ENCODE measurements around the gene CRYBA2.
A peak's percentile ranks its signal among the peaks of the same experiment; 100 is the strongest.

CRYBA2 gene, protein sequence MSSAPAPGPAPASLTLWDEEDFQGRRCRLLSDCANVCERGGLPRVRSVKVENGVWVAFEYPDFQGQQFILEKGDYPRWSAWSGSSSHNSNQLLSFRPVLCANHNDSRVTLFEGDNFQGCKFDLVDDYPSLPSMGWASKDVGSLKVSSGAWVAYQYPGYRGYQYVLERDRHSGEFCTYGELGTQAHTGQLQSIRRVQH

DNA sequence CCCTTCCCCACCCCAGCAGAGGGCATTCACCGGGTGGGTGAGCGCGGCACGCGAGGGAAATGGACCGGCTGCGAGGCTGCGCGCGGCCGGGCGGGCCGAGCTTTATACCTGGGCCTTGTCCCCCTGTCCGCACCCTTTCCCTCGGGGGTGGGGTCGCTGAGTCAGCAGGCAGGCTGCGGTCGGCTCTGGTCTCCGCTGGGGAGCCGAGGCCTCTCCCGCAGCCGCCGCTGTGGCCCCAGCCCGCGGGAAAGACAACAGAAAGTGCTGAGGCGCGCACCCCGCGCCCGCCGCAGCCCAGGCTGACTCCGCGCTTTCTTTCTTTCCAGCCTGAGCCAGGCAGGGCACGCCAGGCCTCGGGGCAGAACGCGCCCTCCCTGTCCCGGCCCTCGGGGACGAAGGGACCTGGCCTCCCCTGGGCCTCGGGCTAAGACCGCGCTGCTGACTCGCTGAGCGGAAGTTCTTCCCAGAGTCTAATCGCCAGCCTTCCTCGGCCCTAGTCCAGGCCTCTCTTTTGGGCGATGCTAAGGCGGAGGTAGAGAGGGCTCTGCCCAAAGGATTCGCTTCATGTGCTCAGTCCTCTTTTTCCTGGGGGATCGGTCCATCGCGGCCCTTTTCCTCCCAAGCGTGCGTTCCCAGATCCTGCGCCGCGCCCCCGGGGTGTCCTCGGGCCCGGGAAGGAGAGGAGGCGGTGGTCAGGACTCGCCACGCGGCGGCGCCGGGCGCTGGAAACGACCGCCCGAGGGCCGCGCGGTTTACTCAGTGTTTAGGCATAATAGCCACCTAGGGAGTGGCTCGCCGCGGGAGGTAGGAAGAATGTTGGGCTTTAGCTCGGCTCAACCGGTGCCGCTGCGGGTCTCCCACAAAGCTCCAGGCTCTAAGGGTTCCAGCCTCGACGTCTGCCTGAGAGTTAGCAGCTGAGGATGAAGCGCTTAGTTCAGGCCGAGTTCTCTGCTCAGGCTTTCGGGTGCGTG is at the start of gene CRYBA2:
CRYBA2 (minus strand) TSS at position 78 of the 971 bp plus-strand sequence. CDS start 246 bp downstream, outside the sequence.
- no peak for DNase-seq

DNA sequence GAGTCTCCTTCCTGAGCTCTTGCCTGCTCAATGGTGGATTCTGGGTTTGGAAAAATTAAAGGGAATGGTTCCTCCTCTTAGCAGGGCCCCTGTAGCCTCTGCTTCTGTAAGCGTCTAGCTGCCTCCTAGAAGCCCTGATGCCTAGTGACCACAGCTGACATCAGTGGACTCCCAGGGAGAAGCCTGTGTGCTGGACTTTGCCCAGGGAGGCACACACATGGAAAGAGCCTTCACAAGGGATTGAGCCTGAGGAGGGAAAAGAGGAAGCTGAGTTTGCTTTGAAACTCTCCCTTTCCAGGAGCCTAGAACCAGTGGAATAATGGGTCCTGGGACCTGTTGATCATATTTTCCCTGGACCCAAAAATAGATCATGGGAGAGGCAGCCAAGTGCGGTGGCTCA is 49.5 kb upstream of the CRYBA2 start:
- no peak for DNase-seq

DNA sequence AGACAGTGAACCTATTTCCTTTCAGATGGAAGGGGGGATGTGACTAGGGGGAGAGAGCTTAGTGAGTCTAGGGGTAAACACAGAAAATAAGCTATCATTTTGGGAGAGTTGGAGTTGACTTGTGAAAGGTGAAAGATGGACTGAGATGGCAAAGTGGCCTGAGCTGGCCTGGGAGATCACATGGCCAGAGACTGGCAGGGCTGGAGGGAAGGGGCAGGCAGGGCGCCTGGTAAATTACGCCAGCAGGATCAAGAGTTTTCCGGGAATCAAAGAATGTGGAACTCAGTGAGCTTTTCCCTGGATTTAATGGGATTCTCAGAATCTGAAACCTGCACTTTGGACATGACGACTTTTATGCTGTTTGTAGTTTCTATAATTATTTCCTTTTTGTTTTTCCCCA is 48.9 kb upstream of the CRYBA2 start:
- no peak for DNase-seq

DNA sequence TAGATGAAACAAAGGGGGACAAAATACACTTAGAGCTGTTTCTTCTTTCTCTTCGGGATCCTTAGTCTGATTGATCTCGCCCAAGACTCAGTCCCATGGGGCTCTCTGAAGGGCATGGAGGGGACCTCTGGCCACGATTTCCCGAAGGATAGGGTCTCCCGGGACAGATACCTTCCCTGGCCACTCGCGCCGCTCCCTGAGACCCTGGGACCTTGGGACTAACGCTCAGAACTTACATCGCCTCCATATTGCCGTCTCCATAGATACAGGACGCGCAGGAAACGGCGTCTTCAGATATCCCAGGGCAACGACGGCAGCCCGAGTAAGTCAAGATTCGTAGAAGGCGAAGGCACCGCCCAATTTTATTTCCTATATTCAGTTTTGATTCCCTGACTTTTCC is 48.0 kb upstream of the CRYBA2 start, which contains the start of gene CFAP65:
CFAP65 (minus strand) TSS at position 265 of the 400 bp plus-strand sequence. CDS start 2,468 bp downstream, outside the sequence.
- DNase-seq, result no peak

DNA sequence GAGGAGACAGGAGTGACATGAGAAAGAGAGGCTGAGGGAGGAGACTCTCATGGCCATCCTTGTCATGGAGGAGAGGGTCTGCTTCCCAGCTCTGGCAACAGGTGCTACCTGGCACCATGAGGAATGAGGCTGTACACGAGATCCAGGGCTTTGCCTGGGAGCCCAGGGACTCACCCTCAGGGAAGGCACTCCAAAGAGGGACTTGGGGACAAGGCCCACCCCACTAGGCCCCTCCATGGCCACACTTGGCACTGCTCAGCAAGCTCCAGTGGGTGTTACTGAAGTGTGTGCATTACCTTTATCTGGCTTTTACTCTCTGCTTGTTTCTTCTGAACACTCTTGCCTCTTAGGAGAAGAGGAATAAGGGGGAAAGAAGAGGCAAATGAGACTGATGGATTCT is 45.4 kb upstream of the CRYBA2 start:
- no peak for DNase-seq

DNA sequence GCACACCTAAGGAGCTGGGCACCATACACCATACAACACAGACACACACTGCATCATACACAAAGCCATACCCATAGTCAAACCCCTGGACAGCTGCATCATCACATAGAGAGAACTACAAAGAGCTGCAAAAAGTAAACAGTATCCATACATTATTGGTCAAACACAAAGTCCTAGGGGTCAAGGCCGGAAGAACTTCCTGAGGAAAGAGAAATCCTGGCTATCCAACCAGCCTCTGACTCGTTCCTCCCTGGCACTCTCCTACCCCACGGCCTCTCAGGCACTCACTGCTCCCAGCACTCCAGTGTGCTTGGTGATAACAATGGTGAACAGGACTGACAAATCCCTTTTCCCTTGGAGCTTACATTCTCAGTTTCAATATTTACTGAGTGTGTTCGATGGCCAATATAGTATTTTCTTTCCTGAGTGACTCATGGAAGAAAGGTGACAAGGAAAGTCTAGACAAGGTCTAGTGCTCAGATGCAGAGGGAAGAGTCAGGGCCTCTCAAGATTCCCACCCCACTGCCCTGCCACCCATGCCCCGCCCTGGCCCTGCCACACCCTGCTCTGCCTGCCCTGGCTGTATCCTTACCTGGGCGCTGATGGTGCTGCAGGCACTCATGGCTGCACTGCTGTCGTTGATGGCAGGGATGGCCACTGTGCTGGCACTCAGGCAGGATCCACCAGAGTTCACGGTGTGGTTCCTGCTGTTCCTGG is 44.7 kb upstream of the CRYBA2 start:
- peak; percentile 4 for DNase-seq

DNA sequence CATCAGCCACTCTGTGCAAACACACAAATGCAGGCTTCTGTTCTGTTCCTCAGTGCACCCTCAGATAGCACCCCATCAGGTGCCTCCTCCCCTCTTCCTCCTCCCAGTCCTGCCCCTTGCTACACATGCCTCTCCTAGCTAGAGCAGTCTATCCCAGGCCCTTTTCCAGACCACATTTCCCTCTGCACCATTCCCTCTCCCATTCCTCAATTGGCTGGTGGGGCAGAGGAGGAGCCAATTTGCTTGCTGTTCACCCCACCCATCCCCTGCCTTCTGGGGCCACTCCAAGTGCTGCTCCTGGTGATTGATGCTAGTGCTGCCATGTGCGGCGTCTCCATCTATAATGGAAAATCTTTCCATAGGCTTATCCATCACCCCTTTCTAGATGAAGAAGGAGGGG is 42.7 kb upstream of the CRYBA2 start:
- no peak for DNase-seq

DNA sequence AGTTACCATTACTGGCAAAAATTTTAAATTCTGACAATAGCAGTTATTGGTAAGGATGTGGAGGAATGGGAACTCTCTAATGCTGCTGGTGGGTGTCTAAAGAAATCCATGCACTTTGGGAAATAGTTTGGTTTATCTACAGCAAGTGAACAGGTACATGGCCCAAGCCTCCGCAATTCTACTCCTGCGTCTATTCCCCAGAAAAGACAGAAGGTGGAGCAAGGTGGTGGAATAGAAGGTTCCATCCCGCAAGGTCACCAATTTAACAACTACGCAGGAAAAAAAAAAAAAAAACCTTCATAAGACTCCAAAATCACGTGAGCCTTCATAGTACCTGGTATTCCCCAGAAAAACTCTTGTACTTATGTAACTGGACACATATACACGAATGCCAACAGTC is 41.6 kb upstream of the CRYBA2 start:
- DNase-seq, result no peak

DNA sequence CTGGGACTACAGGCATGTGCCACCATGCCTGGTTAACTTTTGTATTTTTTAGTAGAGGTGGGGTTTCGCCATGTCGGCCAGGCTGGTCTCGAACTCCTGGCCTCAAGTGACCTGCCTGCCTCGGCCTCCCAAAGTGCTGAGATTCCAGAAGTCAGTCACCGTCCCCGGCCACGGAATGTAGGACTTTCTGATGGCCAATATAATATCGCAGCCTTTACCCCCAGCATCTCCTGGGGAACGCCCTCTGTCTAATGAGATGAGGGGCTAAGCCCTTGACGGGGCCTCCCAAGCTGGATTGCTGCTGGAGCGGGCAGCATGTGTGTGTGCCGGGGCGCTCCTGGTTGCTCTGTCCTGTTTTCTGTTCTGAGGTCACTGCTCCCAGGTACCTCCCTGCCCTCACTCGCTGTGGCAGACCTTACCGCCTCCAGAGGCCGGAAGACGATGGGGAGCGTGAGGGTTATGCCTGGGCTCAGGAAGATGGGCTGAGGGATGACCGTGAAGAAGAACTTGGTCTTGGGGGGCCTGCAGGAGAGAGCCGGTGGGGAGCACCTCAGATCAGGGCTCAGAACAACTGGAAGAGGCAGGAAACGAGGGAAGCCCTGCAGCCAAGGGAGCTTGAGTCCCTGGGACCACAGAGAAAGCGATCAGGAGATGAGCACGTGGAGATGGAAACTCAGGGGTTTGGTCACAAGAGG is 39.0 kb upstream of the CRYBA2 start:
- DNase-seq, result no peak

DNA sequence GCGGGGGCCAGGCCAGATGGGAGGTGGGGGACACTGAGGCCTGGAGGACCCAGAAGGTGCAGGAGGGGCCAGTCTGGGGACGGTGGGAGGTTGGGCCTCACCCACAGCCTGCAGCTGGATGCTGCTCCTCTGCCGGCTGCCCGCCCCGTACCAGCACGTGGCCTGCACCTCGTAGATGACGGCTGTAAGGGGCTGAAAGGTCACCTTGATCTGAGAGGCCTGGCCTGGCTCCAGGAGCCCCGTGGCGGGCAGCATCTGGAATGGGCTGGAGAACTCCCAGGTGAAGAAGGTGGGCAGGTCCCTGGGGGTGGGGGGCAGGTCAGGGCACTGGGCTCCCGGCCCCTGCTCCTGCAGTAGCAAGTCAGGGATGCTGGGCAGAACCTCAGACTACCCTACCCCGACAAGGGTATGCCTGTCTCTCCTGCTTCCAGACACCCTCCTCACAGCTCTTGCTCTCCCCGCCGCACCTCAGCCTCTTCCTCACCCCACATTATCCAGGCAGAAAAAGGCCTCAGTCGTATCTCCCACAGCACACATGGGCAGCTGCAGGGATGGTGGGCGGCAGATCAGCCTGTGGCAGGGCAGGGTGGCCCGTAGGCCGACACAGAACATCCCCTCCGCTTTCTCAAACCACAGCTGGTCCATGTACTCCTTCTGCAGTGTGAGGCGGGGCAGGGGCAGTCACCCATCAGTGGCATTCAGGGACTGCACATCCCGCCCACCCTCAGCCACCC is 38.0 kb upstream of the CRYBA2 start:
- no peak for DNase-seq

DNA sequence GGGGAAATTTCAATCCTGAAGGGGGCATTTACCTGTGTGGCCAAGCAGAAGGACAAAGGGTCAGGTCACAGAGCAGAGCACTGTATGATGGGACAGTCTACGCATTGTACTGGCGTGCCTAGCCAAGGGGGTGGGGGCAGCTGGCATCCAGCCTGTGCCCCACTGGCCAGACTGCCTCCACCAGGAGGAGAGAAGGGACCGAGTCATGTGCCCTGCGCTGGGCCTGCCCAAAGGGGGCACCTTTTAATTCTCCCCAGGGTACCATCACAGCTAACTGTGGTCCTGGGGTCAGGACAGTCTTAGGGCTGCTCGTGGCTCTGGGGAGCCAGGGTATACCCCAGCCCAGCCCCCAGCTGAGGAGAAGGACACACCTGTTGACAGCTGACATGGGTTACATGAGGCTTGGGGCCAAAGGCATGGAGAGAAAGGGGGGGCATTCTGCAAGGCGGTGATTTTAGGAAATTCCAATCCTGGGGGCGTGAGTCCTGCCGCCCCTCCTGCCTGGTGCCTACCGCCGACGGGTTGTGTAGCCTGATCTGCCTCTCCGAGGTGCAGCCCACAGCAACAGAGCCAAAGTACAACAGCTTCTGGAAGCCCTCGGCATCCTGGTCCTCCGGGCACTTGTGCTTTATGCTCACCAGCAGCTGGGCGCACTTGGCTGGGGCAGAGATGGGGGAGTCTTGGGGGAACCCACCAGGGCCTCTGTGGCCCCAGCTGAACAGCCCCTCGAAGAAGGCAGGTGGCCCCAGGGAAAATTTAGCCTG is 37.1 kb upstream of the CRYBA2 start:
- no peak for DNase-seq

DNA sequence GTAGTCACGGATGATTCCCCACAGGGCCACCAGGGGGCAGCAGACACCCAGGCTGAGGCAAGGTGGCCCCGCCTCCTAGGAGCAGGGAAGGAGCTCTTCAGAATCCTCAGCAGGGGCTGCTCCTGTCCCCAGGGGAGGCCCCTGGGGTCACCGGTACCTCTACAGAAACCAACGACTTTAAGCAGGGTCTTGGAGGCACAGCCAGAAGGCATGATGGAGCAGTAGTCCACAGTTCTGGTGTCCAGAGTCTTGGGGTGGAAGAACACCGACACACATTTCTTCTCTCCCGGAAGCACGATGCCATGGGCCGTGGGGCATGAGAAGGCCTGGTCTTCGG is 36.6 kb upstream of the CRYBA2 start:
- DNase-seq, result peak; percentile 79

DNA sequence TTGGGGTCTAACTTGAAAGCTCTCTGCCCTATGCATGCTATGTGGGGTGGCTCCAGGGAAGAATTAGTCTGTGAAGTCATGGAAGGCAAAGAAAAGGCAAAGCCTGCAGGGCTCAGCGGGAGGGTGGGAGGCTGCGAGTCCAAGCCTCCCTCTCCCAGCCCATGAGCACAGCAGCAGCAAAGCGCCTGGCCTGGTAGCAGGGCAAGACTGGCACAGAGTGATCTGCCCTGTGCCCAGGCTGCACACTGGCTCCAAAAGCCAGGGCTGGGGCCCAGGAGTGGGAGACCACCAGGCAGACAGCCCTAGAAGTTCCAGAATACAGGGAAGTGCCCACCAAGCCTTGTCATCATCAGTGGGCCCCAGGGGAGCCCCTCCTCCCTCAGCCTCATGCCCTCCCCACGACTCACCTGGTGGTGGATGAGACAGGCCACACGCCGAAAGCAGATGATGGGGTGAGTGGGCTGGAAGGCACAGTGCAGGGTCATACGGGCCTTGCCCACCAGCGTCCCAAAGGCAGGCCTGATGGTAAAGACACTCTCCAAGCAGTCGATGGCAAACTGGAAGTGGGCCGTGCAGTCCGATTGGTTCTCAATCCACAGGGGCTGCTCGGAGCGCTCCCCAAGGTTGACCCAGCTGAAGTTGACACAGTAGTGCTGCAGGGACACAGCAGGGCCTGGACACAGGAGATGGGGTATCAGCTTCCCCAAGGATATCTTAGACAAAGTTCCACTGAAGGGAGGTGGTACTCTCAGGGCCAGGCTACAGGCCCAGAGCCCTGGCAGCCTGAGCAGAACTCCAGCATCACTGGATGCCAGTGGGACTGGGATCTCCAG is 36.0 kb upstream of the CRYBA2 start:
- DNase-seq, result no peak

DNA sequence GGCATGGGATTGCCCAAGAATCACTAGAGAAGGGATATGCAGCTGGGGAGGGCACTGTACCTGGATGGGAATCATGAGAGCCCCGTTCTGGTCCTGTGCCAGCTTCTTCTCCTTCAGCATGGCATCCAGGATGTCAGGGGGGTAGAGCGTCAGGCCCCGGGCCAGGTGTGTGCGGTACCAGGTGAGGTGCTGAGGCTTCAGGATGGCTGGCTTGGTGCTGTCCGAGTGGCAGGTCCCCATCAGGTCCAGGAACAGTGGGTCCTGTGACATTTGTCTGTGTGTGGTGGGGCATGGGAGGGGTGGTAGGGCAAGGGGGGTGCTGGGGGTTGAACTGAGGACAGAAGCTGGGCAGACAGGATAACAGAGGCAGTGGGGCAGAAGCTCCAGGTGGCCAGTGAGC is 34.9 kb upstream of the CRYBA2 start:
- DNase-seq, result no peak

DNA sequence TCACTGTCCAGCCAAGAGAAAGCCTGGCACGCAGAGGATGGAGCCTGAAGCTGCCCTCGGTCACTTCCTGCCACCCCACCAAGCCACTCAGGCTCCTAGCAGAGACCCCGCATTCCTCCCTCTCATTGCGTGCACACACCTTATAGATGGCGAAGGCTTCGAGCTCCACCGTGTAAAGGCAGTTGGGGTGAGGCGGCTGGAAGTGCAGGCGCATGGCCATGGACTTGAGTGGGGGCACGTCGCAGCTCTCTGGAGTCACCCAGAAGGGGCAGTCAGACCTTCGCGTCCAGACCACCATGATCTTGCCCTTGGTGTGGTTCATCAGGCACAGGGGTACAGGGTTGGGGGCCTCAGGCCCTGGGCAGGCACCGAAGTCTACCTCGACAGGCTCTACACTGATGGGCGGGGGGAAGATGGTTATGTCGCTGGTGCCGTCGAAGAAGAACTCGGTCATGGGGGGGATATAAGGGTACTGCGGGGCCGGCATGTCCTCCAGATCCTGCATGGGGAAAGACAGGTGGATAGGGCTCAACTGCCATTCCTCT is 34.4 kb upstream of the CRYBA2 start:
- DNase-seq, result no peak

DNA sequence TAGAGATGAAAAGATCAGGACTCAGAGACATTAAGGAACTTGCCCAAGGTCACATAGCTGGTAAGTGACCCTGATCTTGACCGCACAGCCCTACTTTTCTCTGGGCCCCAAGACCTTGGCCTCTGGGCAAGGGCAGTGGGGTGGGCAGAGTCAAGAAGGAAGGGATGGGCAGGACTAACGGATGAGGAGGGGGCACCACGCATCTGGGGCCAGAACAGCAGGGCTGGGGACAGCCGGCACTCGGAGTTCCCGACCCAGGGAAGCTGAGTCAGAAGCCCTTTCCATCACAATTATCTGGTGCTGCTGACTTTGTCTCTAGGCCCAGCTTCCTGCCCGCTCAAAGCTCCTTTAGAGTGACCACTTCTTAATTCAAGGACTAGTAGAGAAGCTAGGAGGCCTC is 33.7 kb upstream of the CRYBA2 start:
- no peak for DNase-seq

DNA sequence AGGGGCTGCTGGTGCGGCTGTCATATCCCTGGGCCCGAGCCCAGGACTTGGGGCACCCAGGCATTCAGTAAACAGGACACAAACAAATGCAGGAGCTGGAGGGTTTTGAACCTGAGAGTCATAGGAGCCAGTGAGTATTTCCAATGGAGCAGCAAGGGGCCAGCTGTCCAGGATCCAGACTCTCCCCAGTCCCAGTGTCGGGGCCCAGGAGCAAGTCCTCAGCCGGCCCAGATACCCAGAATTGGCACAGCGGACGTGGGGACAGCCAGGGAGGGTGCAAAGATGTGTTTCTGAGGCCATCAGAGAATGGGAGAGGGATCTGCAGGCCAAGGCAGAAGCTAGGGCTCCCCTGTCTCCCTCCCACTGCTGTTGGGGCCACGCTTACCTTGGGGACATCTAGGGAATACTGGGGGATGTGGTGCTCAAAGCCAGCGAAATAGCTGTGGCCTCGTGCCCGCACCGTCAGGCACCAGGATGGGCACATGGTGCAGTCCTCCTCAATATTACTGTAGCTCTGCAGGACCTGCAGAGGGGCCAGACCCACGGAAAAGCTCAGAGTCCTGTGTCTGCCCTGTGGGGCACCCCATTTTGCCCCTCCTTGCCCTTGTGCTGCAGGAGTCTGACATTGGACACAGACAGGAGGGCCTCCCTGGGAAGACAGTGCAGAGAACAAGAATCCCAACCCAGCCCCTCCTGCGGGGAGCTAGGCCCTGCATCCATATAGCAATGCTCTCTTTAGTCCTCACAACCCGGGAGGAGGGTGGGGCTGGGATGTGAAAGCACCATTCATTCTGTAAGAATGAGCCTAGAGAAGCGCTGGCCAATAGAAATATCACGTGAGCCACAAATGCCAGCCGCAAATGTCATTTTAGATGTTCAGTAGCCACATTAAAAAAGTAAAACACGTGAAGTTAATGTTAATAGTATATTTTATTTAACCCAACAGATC is 32.7 kb upstream of the CRYBA2 start:
- no peak for DNase-seq

DNA sequence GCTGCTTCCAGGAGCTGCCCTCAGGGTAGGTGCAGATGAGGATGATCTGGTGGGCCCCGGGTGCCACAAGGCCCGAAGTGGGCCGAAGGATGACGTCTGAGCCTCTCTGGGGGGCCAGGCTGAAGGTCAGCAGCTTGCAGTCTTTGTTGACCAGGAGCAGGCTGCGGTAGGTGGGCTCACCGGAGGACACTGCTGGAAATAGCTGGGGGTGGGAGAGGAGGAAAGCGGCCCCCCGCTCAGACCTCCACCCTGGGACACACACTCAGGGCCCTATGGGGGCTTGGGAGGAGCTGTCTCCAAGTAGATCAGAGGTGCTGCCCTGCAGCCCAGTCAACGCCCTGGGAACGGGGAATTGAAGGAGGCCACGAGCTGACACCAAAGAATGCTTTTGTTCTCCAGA is 30.8 kb upstream of the CRYBA2 start:
- no peak for DNase-seq

DNA sequence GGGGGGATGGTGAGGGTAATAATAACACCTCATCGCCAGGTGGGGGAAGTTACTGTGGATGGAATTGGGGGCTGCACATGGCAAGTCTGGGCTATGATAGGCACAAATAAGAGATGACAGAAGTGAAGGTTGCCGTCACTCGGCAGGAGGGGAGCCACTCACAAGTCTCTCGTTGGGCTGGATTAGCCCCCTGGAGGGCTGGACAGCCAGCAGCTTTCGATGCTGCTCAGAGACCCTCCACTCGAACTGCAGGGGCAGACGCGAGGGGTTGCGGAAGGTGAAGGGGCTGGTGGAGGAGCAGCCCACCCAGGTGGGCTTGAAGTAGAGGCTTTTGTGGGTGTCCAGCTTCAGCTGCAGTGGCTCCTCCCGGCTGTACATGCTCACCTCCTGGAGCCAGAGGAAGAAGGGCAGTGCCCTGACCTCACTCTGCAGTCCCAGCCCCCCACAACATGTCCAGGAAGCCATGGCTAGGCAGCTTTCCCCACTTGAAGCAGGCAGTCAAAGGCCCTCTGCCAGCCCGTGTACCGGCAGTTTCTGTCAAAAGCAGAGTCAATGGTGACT is 29.9 kb upstream of the CRYBA2 start:
- DNase-seq, result no peak
